ENCODE results near the gene ZNF416.

ZNF416 gene

GRCh38 chr19:57578487-57579205 lies at the start of gene ZNF416:
Gene ZNF416 (minus strand): TSS chr19:57578911. CDS start chr19:57578704, 207 bp downstream.
- H3K4me3 ChIP-seq (ENCODE audit: low read depth, low read length), result peak within 1 kb of the TSS; percentile 82
- peak; percentile 94 for DNase-seq (ENCODE audit: low read depth)

DNA sequence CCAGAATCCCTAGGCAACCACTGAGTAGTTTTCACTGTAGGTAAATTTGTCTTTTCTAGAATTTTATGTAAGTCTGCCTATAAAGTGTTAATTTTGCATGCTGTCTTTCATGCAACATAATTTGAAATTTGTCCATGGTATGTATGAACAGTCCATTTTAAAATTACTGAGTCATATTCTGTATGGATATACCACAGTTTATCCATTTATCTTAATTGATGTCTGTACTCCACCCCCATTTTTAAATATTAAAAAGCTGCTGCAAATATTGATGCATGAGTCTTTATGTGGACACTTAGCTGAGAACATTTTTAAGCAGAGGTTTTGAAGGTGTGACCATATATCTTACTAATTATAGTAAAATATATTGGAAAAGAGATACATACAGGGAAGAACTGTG lies 44.4 kb upstream of the ZNF416 start:
- H3K4me3 ChIP-seq (ENCODE audit: low read depth, low read length), result no peak overlapping the region
- DNase-seq (ENCODE audit: low read depth), result no peak

DNA sequence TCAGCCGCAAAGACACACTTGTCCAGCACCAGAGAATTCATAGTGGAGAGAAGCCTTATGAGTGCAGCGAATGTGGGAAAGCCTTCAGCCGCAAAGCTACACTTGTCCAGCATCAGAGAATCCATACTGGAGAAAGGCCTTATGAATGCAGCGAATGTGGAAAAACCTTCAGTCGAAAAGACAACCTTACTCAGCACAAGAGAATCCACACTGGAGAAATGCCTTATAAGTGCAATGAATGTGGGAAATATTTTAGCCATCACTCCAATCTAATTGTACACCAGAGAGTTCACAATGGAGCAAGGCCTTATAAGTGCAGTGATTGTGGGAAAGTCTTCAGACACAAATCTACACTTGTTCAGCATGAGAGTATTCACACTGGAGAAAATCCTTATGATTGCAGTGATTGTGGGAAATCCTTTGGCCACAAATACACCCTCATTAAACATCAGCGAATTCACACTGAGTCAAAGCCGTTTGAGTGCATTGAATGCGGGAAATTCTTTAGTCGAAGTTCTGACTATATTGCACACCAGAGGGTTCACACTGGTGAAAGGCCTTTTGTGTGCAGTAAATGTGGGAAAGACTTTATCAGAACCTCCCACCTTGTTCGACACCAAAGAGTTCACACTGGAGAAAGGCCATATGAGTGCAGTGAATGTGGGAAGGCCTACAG lies 42.1 kb upstream of the ZNF416 start:
- DNase-seq (ENCODE audit: low read depth), result no peak
- no peak overlapping the region for H3K4me3 ChIP-seq (ENCODE audit: low read depth, low read length)

GRCh38 chr19:57615346-57615745 lies 36.6 kb upstream of the ZNF416 start:
- H3K4me3 ChIP-seq (ENCODE audit: low read depth, low read length), result peak overlapping the region; percentile 98
- DNase-seq (ENCODE audit: low read depth), result no peak

- peak within 1 kb of the TSS; percentile 98 for H3K4me3 ChIP-seq (ENCODE audit: low read depth, low read length)
- peak; percentile 54 for DNase-seq (ENCODE audit: low read depth)
These were observed 35.4 kb upstream of the ZNF416 start, which contains the start of gene ZNF134 for GRCh38 chr19:57613941-57614743. Gene ZNF134 (plus strand): TSS chr19:57614242. CDS start chr19:57619469, 5,227 bp downstream.

GRCh38 chr19:57611113-57611512 lies 32.4 kb upstream of the ZNF416 start:
- DNase-seq (ENCODE audit: low read depth), result no peak
- no peak overlapping the region for H3K4me3 ChIP-seq (ENCODE audit: low read depth, low read length)

GRCh38 chr19:57606931-57607330 lies 28.2 kb upstream of the ZNF416 start:
- no peak for DNase-seq (ENCODE audit: low read depth)
- no peak overlapping the region for H3K4me3 ChIP-seq (ENCODE audit: low read depth, low read length)

DNA sequence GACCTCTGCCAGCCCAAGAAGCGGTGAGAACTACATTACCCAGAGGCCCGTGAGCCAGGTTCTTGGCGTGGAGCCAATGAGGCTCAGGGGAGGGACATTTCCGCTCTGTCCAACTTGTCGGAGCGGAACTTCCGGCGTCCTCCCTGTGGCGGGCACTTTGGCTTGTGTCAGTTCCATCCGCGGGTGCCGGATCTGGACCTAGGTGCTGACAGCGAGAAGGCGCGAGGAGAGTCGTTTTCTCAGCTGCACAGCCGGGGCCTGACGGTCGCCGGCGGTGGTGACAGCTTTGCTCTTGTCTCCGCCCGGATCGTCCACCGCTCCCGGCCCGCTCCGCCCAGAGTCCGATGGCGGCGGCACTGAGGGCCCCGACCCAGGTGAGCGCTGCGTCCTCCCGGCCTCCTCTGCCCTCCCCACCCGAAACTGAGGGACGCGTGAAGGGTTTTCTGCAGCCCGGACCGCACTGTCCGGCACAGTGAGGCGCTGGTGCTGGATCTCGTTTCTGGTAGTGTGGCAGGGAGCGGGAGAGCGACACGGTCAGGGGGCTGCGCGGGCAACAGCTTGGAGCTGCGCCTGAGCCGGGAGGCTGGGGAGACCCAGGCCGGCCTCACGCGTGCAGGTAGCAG lies 21.2 kb upstream of the ZNF416 start, which contains the start of gene ZNF530:
Gene ZNF530 (plus strand): TSS at position 125 of the 623 bp plus-strand sequence. CDS start 4,461 bp downstream, outside the sequence.
- peak within 1 kb of the TSS; percentile 88 for H3K4me3 ChIP-seq (ENCODE audit: low read depth, low read length)
- peak; percentile 64 for DNase-seq (ENCODE audit: low read depth)

DNA sequence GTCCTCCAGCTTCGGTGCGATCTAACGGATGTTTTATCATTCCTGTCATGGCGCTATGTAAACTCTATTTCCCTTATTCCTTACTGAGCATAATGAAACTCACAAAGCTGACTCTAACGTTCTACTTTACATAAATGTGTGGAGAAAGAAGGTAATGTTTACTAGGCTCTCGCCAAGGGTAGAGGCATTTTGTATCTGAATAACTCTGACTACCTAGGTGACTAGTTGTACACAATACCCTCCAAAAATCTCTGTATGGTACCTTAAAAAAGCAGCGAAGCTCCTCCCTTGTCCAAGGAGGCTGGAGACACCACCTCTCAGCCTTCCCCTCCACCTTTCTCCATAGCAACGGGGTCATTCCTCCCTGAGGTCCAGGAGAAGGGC lies 20.7 kb upstream of the ZNF416 start:
- H3K4me3 ChIP-seq (ENCODE audit: low read depth, low read length), result peak overlapping the region; percentile 88
- DNase-seq (ENCODE audit: low read depth), result no peak

- DNase-seq (ENCODE audit: low read depth), result no peak
- no peak overlapping the region for H3K4me3 ChIP-seq (ENCODE audit: low read depth, low read length)
These were observed 8.8 kb upstream of the ZNF416 start for GRCh38 chr19:57587529-57587928.

- peak; percentile 72 for DNase-seq (ENCODE audit: low read depth)
- H3K4me3 ChIP-seq (ENCODE audit: low read depth, low read length), result peak within 1 kb of the TSS; percentile 60
These were observed 5.1 kb upstream of the ZNF416 start, which contains the start of gene ZIK1 for GRCh38 chr19:57583521-57584416. Gene ZIK1 (plus strand): TSS chr19:57584145. CDS start chr19:57584357, 212 bp downstream.

- no peak for DNase-seq (ENCODE audit: low read depth)
- H3K4me3 ChIP-seq (ENCODE audit: low read depth, low read length), result peak overlapping the region; percentile 60
These were observed 4.4 kb upstream of the ZNF416 start for GRCh38 chr19:57583104-57583520.

DNA sequence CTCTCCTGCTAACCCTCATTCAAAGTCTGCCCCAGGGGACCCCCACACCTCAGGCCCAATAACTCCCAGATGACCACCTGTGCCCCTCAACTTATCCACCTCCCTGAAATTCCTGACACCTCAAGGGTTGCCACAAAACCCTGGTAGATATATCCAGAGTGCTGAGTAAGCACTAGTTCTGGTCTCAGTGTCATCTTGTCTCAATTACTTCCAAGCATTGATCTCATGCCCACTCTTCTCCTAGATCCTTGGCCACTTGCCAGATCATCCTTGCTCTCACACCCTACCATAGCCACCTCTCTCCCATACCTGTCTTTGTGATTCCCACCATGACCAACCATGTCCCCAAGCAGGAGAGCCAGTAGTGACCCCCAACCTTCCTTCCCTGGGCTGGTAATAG lies 2.0 kb downstream of the ZNF416 start:
- no peak for DNase-seq (ENCODE audit: low read depth)
- no peak overlapping the region for H3K4me3 ChIP-seq (ENCODE audit: low read depth, low read length)

DNA sequence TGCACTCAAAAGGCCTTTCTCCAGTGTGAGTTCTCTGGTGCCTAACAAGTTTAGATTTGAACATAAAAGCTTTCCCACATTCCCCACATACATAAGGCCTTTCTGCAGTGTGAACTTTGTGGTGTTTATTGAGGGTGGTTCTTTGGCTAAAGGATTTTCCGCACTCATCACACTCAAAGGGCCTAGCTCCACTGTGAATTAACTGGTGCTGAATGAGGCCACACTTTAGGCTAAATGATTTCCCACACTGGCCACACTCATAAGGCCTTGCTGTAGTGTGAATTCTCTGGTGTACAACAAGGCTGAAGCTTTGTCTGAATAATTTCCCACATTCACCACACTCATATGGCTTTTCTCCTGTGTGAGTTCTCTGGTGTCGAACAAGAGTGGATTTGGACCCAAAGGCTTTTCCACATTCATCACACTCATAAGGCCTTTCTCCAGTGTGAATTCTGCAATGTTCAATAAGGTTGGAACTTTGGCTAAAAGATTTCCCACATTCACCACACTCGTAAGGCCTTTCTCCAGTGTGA lies 6.2 kb downstream of the ZNF416 start:
- no peak overlapping the region for H3K4me3 ChIP-seq (ENCODE audit: low read depth, low read length)
- DNase-seq (ENCODE audit: low read depth), result no peak

DNA sequence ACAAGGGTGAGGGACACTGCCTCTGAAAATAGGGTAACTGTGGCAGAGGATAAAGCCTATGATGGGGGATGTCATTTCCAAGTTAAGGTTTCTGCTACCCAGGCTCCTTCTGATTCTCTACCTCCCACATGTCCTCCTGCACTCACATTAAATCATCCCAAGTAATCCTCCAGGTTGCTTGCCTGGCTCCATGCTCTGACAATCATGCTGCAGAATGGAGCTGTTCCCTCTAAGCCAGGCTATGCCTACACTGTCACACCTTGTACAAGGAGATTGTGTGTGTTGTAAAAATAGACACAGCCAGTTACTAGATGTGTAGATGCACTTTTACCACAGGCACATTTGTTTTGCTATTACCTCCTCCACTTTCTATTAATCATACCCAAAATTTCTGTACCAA lies 8.0 kb downstream of the ZNF416 start:
- DNase-seq (ENCODE audit: low read depth), result no peak
- no peak overlapping the region for H3K4me3 ChIP-seq (ENCODE audit: low read depth, low read length)

DNA sequence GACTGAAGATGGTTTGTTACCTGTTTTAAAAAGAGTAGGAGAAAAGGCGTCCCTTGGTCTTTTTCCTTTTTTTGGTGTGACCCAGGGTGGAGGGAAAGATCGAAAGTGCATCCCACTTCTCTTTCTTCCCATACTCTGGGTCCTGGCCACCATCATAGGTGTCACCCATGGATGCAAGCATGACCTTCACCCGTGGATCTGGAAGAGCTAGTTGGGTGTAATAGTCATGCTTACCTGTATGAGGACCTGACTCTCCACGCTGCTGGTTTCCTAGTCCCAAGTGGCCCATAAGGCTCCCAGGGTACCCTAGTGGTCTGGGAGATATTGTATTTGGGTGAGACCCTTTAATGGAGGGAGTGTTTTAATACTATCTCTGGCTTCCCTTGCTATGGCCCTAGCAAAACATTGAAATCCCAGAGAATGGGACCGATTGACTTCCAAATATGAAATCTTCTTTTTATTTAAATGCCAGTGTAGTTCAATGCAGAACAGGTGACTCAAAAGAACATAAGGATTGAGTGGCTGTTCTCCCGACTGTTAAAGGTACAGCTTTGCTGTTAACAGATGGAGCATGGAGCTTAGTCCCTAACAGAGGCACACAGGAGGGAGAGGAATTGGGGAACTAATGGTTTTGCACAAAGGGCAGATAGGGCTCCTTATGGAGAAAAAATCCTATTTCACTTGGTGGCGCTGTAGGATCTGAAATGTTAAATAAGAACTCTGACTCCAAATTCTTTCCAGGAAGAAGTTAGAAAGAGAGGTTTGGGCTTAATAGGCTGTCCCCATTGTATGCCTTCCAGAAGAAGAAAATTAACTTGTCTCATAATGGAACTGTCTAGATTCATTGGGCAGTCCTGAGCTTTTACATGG lies 12.1 kb downstream of the ZNF416 start:
- H3K4me3 ChIP-seq (ENCODE audit: low read depth, low read length), result no peak overlapping the region
- no peak for DNase-seq (ENCODE audit: low read depth)

- DNase-seq (ENCODE audit: low read depth), result no peak
- H3K4me3 ChIP-seq (ENCODE audit: low read depth, low read length), result no peak overlapping the region
These were observed 15.2 kb downstream of the ZNF416 start for GRCh38 chr19:57563547-57563946.
